ENCODE measurements around the gene NAA16. TPM values are rescaled to one million over a fixed set of nuclear protein-coding genes. Genes with fewer than 3 reads are reported as not detected.

Gene NAA16
- total RNA-seq, 2 donors from 2014 or later = 16.5 to 27.3 TPM

- no peaks in the 10 kb centered on the region for H3K36me3 Mint-ChIP-seq (ENCODE audit: insufficient read depth in 2 of 2)
- no peak overlapping the region for H3K27ac Mint-ChIP-seq
- H3K9me3 Mint-ChIP-seq = no peaks in the 10 kb centered on the region
- no peak overlapping the region for H3K4me3 Mint-ChIP-seq
- peaks cover 11% of the 10 kb centered on the region for H3K4me1 Mint-ChIP-seq (ENCODE audit: low read depth)
- no peak for ATAC-seq (replicated peaks in 1 of 2)
- no peaks in the 10 kb centered on the region for H3K27me3 Mint-ChIP-seq (ENCODE audit: low read depth)
- no peak for DNase-seq
These were observed 75.1 kb downstream of the NAA16 start for GRCh38 chr13:41386211-41386610.

- H3K9me3 Mint-ChIP-seq = no peaks in the 10 kb centered on the region
- no peak overlapping the region for H3K27ac Mint-ChIP-seq
- H3K36me3 Mint-ChIP-seq (ENCODE audit: insufficient read depth in 2 of 2) = no peaks in the 10 kb centered on the region
- ATAC-seq (replicated peaks in 1 of 2) = no peak
- H3K27me3 Mint-ChIP-seq (ENCODE audit: low read depth) = no peaks in the 10 kb centered on the region
- no peak for DNase-seq
- H3K4me1 Mint-ChIP-seq (ENCODE audit: low read depth) = peaks cover 11% of the 10 kb centered on the region
- no peak overlapping the region for H3K4me3 Mint-ChIP-seq
These were observed 76.5 kb downstream of the NAA16 start for GRCh38 chr13:41387576-41387975.

- DNase-seq (no peak), ATAC-seq (replicated peaks in 1 of 2) (no peak)
- no peaks in the 10 kb centered on the region for H3K27me3 Mint-ChIP-seq (ENCODE audit: low read depth)
- H3K4me1 Mint-ChIP-seq (ENCODE audit: low read depth) = peaks cover 6% of the 10 kb centered on the region
- no peaks in the 10 kb centered on the region for H3K9me3 Mint-ChIP-seq
- H3K27ac Mint-ChIP-seq = no peak overlapping the region
- no peak overlapping the region for H3K4me3 Mint-ChIP-seq
- H3K36me3 Mint-ChIP-seq (ENCODE audit: insufficient read depth in 2 of 2) = no peaks in the 10 kb centered on the region
These were observed 77.2 kb downstream of the NAA16 start for GRCh38 chr13:41388143-41388881.

- no peaks in the 10 kb centered on the region for H3K36me3 Mint-ChIP-seq (ENCODE audit: insufficient read depth in 2 of 2)
- H3K9me3 Mint-ChIP-seq = peaks cover 0 to 3% of the 10 kb centered on the region in 2 donors
- no peaks in the 10 kb centered on the region for H3K27me3 Mint-ChIP-seq (ENCODE audit: low read depth)
- ATAC-seq (replicated peaks in 1 of 2) (no peak), DNase-seq (no peak)
- H3K4me1 Mint-ChIP-seq (ENCODE audit: low read depth) = no peaks in the 10 kb centered on the region
- H3K4me3 Mint-ChIP-seq = no peak overlapping the region
- no peak overlapping the region for H3K27ac Mint-ChIP-seq
These were observed 78.5 kb downstream of the NAA16 start for GRCh38 chr13:41389580-41389979.

GRCh38 chr13:41394166-41394565 is 83.1 kb downstream of the NAA16 start:
- Mint-ChIP-seq H3K4me3 (no peak overlapping the region), H3K4me1 (ENCODE audit: low read depth) (no peaks in the 10 kb centered on the region), H3K27me3 (ENCODE audit: low read depth) (no peaks in the 10 kb centered on the region), H3K9me3 (peaks cover 0 to 3% of the 10 kb centered on the region in 2 donors), H3K36me3 (ENCODE audit: insufficient read depth in 2 of 2) (no peaks in the 10 kb centered on the region), H3K27ac (no peak overlapping the region)
- DNase-seq (no peak), ATAC-seq (replicated peaks in 1 of 2) (no peak)

GRCh38 chr13:41398494-41399170 is 87.6 kb downstream of the NAA16 start:
- no peaks in the 10 kb centered on the region for H3K4me1 Mint-ChIP-seq (ENCODE audit: low read depth)
- H3K9me3 Mint-ChIP-seq = peaks cover 0 to 3% of the 10 kb centered on the region in 2 donors
- no peak overlapping the region for H3K27ac Mint-ChIP-seq
- peak; percentile 70 to 76 for ATAC-seq (replicated peaks in 1 of 2)
- no peak for DNase-seq
- no peaks in the 10 kb centered on the region for H3K27me3 Mint-ChIP-seq (ENCODE audit: low read depth)
- no peak overlapping the region for H3K4me3 Mint-ChIP-seq
- H3K36me3 Mint-ChIP-seq (ENCODE audit: insufficient read depth in 2 of 2) = no peaks in the 10 kb centered on the region

- ATAC-seq (replicated peaks in 1 of 2) (no peak), DNase-seq (no peak)
- Mint-ChIP-seq H3K4me1 (ENCODE audit: low read depth) (no peaks in the 10 kb centered on the region), H3K27ac (no peak overlapping the region), H3K9me3 (no peaks in the 10 kb centered on the region), H3K4me3 (no peak overlapping the region), H3K27me3 (ENCODE audit: low read depth) (no peaks in the 10 kb centered on the region), H3K36me3 (ENCODE audit: insufficient read depth in 2 of 2) (no peaks in the 10 kb centered on the region)
These were observed 90.3 kb downstream of the NAA16 start for GRCh38 chr13:41401366-41401765.

- Mint-ChIP-seq H3K36me3 (ENCODE audit: insufficient read depth in 2 of 2) (no peaks in the 10 kb centered on the region), H3K4me3 (no peak overlapping the region), H3K4me1 (ENCODE audit: low read depth) (no peaks in the 10 kb centered on the region), H3K9me3 (no peaks in the 10 kb centered on the region), H3K27me3 (ENCODE audit: low read depth) (no peaks in the 10 kb centered on the region), H3K27ac (no peak overlapping the region)
- no peak for DNase-seq
- ATAC-seq (replicated peaks in 1 of 2) = peak; percentile 41 to 52
These were observed 91.8 kb downstream of the NAA16 start for GRCh38 chr13:41402691-41403511.

- Mint-ChIP-seq H3K27ac (no peak overlapping the region), H3K4me3 (no peak overlapping the region), H3K4me1 (ENCODE audit: low read depth) (no peaks in the 10 kb centered on the region), H3K36me3 (ENCODE audit: insufficient read depth in 2 of 2) (no peaks in the 10 kb centered on the region), H3K27me3 (ENCODE audit: low read depth) (no peaks in the 10 kb centered on the region), H3K9me3 (no peaks in the 10 kb centered on the region)
- no peak for ATAC-seq (replicated peaks in 1 of 2)
- DNase-seq = no peak
These were observed 92.9 kb downstream of the NAA16 start for GRCh38 chr13:41403983-41404382.

GRCh38 chr13:41405367-41405766 is 94.3 kb downstream of the NAA16 start:
- no peaks in the 10 kb centered on the region for H3K27me3 Mint-ChIP-seq (ENCODE audit: low read depth)
- H3K4me3 Mint-ChIP-seq = no peak overlapping the region
- DNase-seq (no peak), ATAC-seq (replicated peaks in 1 of 2) (no peak)
- H3K27ac Mint-ChIP-seq = no peak overlapping the region
- no peaks in the 10 kb centered on the region for H3K4me1 Mint-ChIP-seq (ENCODE audit: low read depth)
- no peaks in the 10 kb centered on the region for H3K9me3 Mint-ChIP-seq
- H3K36me3 Mint-ChIP-seq (ENCODE audit: insufficient read depth in 2 of 2) = no peaks in the 10 kb centered on the region

- ATAC-seq (replicated peaks in 1 of 2) = no peak
These were observed 96.3 kb downstream of the NAA16 start for GRCh38 chr13:41407380-41407779.

GRCh38 chr13:41408121-41408520 is 97.1 kb downstream of the NAA16 start:
- H3K9me3 Mint-ChIP-seq = no peaks in the 10 kb centered on the region
- no peaks in the 10 kb centered on the region for H3K4me1 Mint-ChIP-seq (ENCODE audit: low read depth)
- DNase-seq (no peak), ATAC-seq (replicated peaks in 1 of 2) (no peak)
- H3K27ac Mint-ChIP-seq = no peak overlapping the region
- no peaks in the 10 kb centered on the region for H3K27me3 Mint-ChIP-seq (ENCODE audit: low read depth)
- H3K4me3 Mint-ChIP-seq = no peak overlapping the region
- H3K36me3 Mint-ChIP-seq (ENCODE audit: insufficient read depth in 2 of 2) = no peaks in the 10 kb centered on the region

More at GRCh38 chr13:41407380-41407779, 96.3 kb downstream of the NAA16 start:
- Mint-ChIP-seq H3K4me3 (no peak overlapping the region), H3K36me3 (ENCODE audit: insufficient read depth in 2 of 2) (no peaks in the 10 kb centered on the region), H3K4me1 (ENCODE audit: low read depth) (no peaks in the 10 kb centered on the region), H3K27me3 (ENCODE audit: low read depth) (no peaks in the 10 kb centered on the region), H3K27ac (no peak overlapping the region), H3K9me3 (no peaks in the 10 kb centered on the region)
- no peak for DNase-seq

GRCh38 chr13:41408746-41409145 is 97.7 kb downstream of the NAA16 start:
- no peaks in the 10 kb centered on the region for H3K27me3 Mint-ChIP-seq (ENCODE audit: low read depth)
- no peaks in the 10 kb centered on the region for H3K4me1 Mint-ChIP-seq (ENCODE audit: low read depth)
- DNase-seq = no peak

More at GRCh38 chr13:41408746-41409145, 97.7 kb downstream of the NAA16 start:
- Mint-ChIP-seq H3K27ac (no peak overlapping the region), H3K36me3 (ENCODE audit: insufficient read depth in 2 of 2) (no peaks in the 10 kb centered on the region), H3K9me3 (no peaks in the 10 kb centered on the region), H3K4me3 (no peak overlapping the region)
- no peak for ATAC-seq (replicated peaks in 1 of 2)
